Lung (tissue), 12 donors: ENCODE data around the gene DNAJC3. TPM values are rescaled to one million over a fixed set of nuclear protein-coding genes. Genes with fewer than 3 reads are reported as not detected.

Experiments
- ATAC-seq: fragments of 200-7000 bp; cut with Tn5 transposase; one replicate; pipeline ENCODE4 v1.9.1; 2020; ENCODE audit warnings: moderate number of reproducible peaks; ENCODE audit not compliant: insufficient read depth, low FRiP score
- DNase-seq, 3 donors: peaks; one replicate each; pipeline ENCODE4 v3.0.0-alpha.2; 2013 to 2017
- H3K27ac ChIP-seq, 2 donors: one replicate each; pipeline ENCODE4 v1.5.1; 2013; ENCODE audit warnings: mild to moderate bottlenecking in 2 of 2, moderate library complexity in 2 of 2, control low read depth in 1 of 2, inconsistent platforms in 1 of 2, low read depth in 1 of 2, low read length in 1 of 2
- H3K27me3 ChIP-seq, 3 donors: one replicate each; pipeline ENCODE4 v1.5.1; 2013; ENCODE audit warnings: low read length in 2 of 3; ENCODE audit not compliant: control insufficient read depth in 3 of 3, insufficient read depth in 3 of 3
- H3K36me3 ChIP-seq, 4 donors: one replicate each; pipeline ENCODE4 v1.5.1; 2013; ENCODE audit warnings: low read length in 4 of 4, mild to moderate bottlenecking in 1 of 4, moderate library complexity in 1 of 4; ENCODE audit not compliant: control insufficient read depth in 4 of 4, insufficient read depth in 4 of 4
- H3K4me1 ChIP-seq, 5 donors: one replicate each; pipeline ENCODE4 v1.5.1; 2013; ENCODE audit warnings: low read length in 5 of 5, mild to moderate bottlenecking in 2 of 5, moderate library complexity in 1 of 5; ENCODE audit not compliant: control insufficient read depth in 5 of 5, insufficient read depth in 5 of 5
- H3K4me3 ChIP-seq: one replicate; pipeline ENCODE4 v1.5.1; 2013; ENCODE audit warnings: mild to moderate bottlenecking, control low read depth, moderate library complexity
- H3K9ac ChIP-seq, 2 donors: one replicate each; pipeline ENCODE4 v1.5.1; 2013; ENCODE audit warnings: low read length in 2 of 2, control low read depth in 1 of 2; ENCODE audit not compliant: insufficient read depth in 1 of 2
- H3K9me3 ChIP-seq, 4 donors: one replicate each; pipeline ENCODE4 v1.5.1; 2013; ENCODE audit warnings: low read length in 3 of 4, mild to moderate bottlenecking in 1 of 4, moderate library complexity in 1 of 4; ENCODE audit not compliant: control insufficient read depth in 4 of 4, insufficient read depth in 3 of 4
- CTCF ChIP-seq: IDR thresholded peaks from 2 replicates; pipeline ENCODE4 v1.5.1; 2012; ENCODE audit warnings: mild to moderate bottlenecking; ENCODE audit errors: control extremely low read depth, extremely low read depth
- WGBS, 2 donors: extraction: QIAGEN DNeasy Blood & Tissue Kit; methylation state at CpG; one replicate each; pipeline ENCODE4 v1.1.7; 2013; 5-methylcytosine and 5-hydroxymethylcytosine counted together
- polyA plus RNA-seq, 2 donors: library from polyadenylated mRNA; stranded (reverse); fragments of 200-250 nt; gene quantifications; one replicate each; pipeline ENCODE4 v1.2.1, GENCODE V29; 2013
- total RNA-seq, 2 donors: library from RNA; depleted of rRNA in 1 of 2; stranded (reverse); fragments of >200 nt in 1 of 2; gene quantifications; one replicate each; pipeline ENCODE4 v1.2.1, GENCODE V29; 2014 to 2021
- donor health status: control.
- donor health status: control.
- donor health status: Bipolar disorder and iron deficiency.
- donor health status: healthy.
- donor health status: DM: yes; HTN: yes; CAD: no.

The DNAJC3 gene
- total and polyA plus RNA-seq, 4 donors: 15.2 to 61.8 (median 38.5) TPM

DNA sequence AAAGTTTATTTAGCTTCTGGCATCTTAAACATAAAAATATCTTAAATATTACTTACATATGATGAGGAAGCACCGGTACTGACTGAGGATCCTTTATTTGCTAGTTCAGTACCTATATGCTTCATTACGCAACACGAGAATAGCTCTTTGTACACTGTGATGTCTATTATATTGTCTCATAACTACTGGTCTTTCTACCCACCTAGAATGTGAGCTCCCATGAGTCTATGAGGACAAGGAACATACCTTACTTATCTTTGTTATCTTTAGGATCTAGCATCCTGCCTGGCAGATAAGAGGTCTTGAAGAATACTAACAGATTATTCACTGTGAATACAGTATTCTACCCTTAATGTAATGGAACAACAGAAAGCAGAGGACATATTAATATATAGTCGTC is 124.9 kb downstream of the DNAJC3 start:
- no peak overlapping the region for H3K4me3 ChIP-seq
- peaks cover 0 to 6% (median 2%) of the 10 kb centered on the region in 4 donors for H3K9me3 ChIP-seq
- H3K36me3 ChIP-seq: peaks cover 0 to 4% (median 0%) of the 10 kb centered on the region in 4 donors
- no peak for ATAC-seq
- H3K27me3 ChIP-seq: no peaks in the 10 kb centered on the region
- WGBS, 2 donors: 92 to 98% methylated on average over 4 of the region's 4 CpGs
- H3K9ac ChIP-seq: no peak overlapping the region
- TF ChIP-seq CTCF: no peak
- no peaks in the 10 kb centered on the region for H3K4me1 ChIP-seq
- no peak overlapping the region for H3K27ac ChIP-seq
- no peak for DNase-seq

DNA sequence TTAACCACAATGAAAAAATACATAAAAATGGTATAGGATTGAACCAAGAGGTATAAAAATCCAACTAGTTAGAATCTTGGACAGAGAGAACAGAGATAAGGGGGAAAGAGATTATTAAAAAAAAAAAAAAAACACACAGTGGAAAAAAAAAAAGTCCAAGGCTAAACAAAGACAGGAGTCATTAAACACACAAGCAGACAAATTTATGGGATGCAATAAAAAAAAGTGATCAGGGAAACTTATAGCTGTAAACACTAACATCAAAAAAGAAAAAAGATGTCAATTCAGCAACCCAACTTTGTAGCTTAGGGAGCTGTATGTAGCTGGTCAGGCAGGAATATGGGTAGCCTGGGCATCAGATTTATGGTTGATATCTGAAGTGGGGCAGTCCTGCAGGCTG is 129.0 kb downstream of the DNAJC3 start:
- no peak for ATAC-seq
- H3K4me3 ChIP-seq: no peak overlapping the region
- no peaks in the 10 kb centered on the region for H3K4me1 ChIP-seq
- peaks cover 0 to 6% (median 5%) of the 10 kb centered on the region in 4 donors for H3K9me3 ChIP-seq
- H3K9ac ChIP-seq: no peak overlapping the region
- no peak for TF ChIP-seq CTCF
- H3K27me3 ChIP-seq: no peaks in the 10 kb centered on the region
- H3K27ac ChIP-seq: no peak overlapping the region
- peaks cover 0 to 3% (median 0%) of the 10 kb centered on the region in 4 donors for H3K36me3 ChIP-seq
- DNase-seq: no peak

DNA sequence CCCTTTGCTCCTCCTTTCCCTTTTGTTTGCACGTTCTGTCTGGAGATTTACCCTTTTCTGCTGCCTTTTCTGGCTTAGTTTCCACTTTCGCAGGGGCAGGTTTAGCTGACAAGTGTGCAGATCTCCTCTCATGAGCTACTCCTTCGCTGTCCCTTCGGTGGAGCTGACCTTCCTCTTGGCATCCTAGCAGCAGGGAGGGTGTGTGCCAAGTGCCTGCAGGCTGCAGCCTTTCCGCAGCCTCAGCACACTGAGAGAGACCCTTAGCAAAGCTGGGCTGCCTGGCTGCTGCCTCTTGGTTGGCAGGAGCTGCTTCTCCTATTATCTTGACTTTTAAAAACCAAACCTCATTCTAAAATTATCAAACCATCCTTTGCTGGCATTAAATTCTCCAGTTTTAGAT is 132.5 kb downstream of the DNAJC3 start:
- H3K9me3 ChIP-seq: peaks cover 2 to 13% (median 8%) of the 10 kb centered on the region in 4 donors
- no peak for DNase-seq
- no peak overlapping the region for H3K27ac ChIP-seq
- H3K4me1 ChIP-seq: no peaks in the 10 kb centered on the region
- WGBS, 2 donors: 90 to 94% methylated on average over 5 of the region's 5 CpGs
- H3K36me3 ChIP-seq: peaks cover 0 to 9% (median 4%) of the 10 kb centered on the region in 4 donors
- H3K4me3 ChIP-seq: no peak overlapping the region
- no peak for TF ChIP-seq CTCF
- no peaks in the 10 kb centered on the region for H3K27me3 ChIP-seq
- ATAC-seq: no peak
- no peak overlapping the region for H3K9ac ChIP-seq

DNA sequence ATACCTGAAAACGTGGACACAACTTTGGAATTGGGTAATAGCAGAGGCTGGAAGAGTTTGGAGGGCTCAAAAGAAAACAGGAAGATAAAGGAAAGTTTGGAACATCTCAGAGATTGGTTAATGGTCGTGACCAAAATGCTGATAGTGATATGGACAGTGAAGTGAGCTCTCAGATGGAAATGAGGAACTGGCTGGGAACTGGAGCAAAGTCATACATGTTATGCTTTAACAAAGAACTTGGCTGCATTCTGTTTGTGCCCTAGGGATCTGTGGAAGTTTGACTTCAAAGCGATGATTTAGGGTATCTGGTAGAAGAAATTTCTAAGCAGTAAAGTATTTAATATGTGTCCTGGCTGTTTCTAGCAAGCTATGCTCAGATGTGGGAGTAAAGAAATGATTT is 136.2 kb downstream of the DNAJC3 start:
- no peaks in the 10 kb centered on the region for H3K4me1 ChIP-seq
- 91 to 97% methylated on average over 3 of the region's 3 CpGs for WGBS, 2 donors

More for the DNA sequence above, 136.2 kb downstream of the DNAJC3 start:
- Histone ChIP-seq H3K9me3 (peaks cover 2 to 16% (median 4%) of the 10 kb centered on the region in 4 donors), H3K27me3 (no peaks in the 10 kb centered on the region), H3K27ac (no peak overlapping the region), H3K4me3 (no peak overlapping the region), H3K9ac (no peak overlapping the region), H3K36me3 (peaks cover 0 to 14% (median 9%) of the 10 kb centered on the region in 4 donors)
- ATAC-seq (no peak), DNase-seq (no peak)
- no peak for TF ChIP-seq CTCF
